Spleen (tissue), 7 donors: Measurements from ENCODE around the gene B3GAT1.

ENCODE experiments used
- POLR2A ChIP-seq, 3 donors: fragments of 450-650 bp; IDR thresholded peaks; one replicate each; pipeline ENCODE4 v1.5.1; 2017; ENCODE audit warnings: antibody characterized with exemption in 3 of 3, mild to moderate bottlenecking in 1 of 3
- POLR2AphosphoS5 ChIP-seq, 3 donors: sonication (generic); formaldehyde crosslinking; IDR thresholded peaks; one replicate each; pipeline ENCODE4 v1.5.1; 2017; ENCODE audit warnings: antibody characterized with exemption in 3 of 3
- TF ChIP-seq, protein P1 (sequence below), 11 experiments: fragments of 200-600 bp in 7 of 11; fragments of 450-650 bp in 4 of 11; sonication (generic) in 4 of 11; IDR thresholded peaks in 8 of 11; conservative IDR thresholded peaks in 3 of 11; 1 replicate in 7 of 11; 2 replicates in 4 of 11; pipeline versions ENCODE4 v1.4.0 to v1.8.0; 2016 to 2021; ENCODE audit warnings: antibody characterized with exemption in 11 of 11, inconsistent platforms in 4 of 11, mild to moderate bottlenecking in 1 of 11
- donor health status: DM: no; HTN: no; CAD: no; lungs with moderate emphysema.
- donor health status: DM: no; HTN: no; CAD: no.
- donor health status: DM: no; HTN: no; CAD: no.

DNA sequence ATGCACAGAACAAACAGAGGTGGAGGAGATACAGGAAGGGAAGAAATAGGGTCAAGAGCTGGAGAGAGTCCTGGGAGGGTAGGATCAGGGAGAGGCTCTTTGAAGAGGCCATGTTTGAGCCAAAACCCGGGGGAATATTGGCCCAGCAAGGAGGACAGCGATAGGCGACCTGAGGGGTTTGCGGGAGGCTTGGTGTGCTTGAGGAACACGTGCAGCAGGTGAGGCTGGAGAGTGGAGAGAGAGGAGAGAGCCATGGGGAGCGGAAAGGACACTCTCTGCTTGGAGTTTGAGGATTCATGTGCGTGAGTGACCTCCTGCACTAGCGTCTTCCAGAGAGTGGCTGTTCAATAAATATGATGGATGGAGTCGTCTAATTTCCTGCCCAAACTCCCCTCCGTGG is 4.7 kb upstream of the B3GAT1 start:
- TF ChIP-seq POLR2AphosphoS5 (IDR thresholded peaks at IDR 0.05) (no peak), POLR2A (IDR thresholded peaks at IDR 0.05) (no peak)
- TF ChIP-seq, protein P1, sequence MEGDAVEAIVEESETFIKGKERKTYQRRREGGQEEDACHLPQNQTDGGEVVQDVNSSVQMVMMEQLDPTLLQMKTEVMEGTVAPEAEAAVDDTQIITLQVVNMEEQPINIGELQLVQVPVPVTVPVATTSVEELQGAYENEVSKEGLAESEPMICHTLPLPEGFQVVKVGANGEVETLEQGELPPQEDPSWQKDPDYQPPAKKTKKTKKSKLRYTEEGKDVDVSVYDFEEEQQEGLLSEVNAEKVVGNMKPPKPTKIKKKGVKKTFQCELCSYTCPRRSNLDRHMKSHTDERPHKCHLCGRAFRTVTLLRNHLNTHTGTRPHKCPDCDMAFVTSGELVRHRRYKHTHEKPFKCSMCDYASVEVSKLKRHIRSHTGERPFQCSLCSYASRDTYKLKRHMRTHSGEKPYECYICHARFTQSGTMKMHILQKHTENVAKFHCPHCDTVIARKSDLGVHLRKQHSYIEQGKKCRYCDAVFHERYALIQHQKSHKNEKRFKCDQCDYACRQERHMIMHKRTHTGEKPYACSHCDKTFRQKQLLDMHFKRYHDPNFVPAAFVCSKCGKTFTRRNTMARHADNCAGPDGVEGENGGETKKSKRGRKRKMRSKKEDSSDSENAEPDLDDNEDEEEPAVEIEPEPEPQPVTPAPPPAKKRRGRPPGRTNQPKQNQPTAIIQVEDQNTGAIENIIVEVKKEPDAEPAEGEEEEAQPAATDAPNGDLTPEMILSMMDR (IDR thresholded peaks at IDR 0.05 in 8 of 11, conservative IDR thresholded peaks at IDR 0.05 in 3 of 11), result no peak
